Endothelial cell (in vitro differentiated cells): ENCODE results near the gene GPHA2. TPM values are rescaled to one million over a fixed set of nuclear protein-coding genes. Genes with fewer than 3 reads are reported as not detected.

ENCODE experiments used
- DNase-seq: peaks from one replicate; pipeline ENCODE4 v3.0.0; 2021; ENCODE audit warnings: low spot score
- H3K27ac Mint-ChIP-seq: one replicate; pipeline ENCODE4 v1.8.0; 2021; ENCODE audit warnings: mixed read lengths, inconsistent platforms; ENCODE audit not compliant: unreplicated experiment
- H3K27me3 Mint-ChIP-seq: one replicate; pipeline ENCODE4 v1.8.0; 2021; ENCODE audit warnings: mild to moderate bottlenecking, moderate library complexity, mixed read lengths, inconsistent platforms; ENCODE audit not compliant: unreplicated experiment
- H3K36me3 Mint-ChIP-seq: one replicate; pipeline ENCODE4 v1.8.0; 2021; ENCODE audit warnings: mild to moderate bottlenecking, low read depth, mixed read lengths, inconsistent platforms; ENCODE audit not compliant: unreplicated experiment
- H3K4me1 Mint-ChIP-seq: one replicate; pipeline ENCODE4 v1.8.0; 2021; ENCODE audit warnings: mild to moderate bottlenecking, mixed read lengths, inconsistent platforms; ENCODE audit not compliant: unreplicated experiment
- H3K4me3 Mint-ChIP-seq: one replicate; pipeline ENCODE4 v1.8.0; 2021; ENCODE audit warnings: mild to moderate bottlenecking, mixed read lengths, inconsistent platforms; ENCODE audit not compliant: unreplicated experiment
- H3K9me3 Mint-ChIP-seq: one replicate; pipeline ENCODE4 v1.8.0; 2021; ENCODE audit warnings: mixed read lengths, inconsistent platforms; ENCODE audit not compliant: unreplicated experiment
- total RNA-seq: library from RNA; stranded (reverse); fragmentation: NEBNext Ultra II Directional; extraction: Animal tissue kit (Norgen Biotek cat#: 25700); gene quantifications from one replicate; pipeline ENCODE4 v1.2.1, GENCODE V29; 2021; ENCODE audit not compliant: unreplicated experiment
- TF ChIP-seq, protein P1 (sequence below): fragments of 200-600 bp; sonication (generic); IDR thresholded peaks from one replicate; pipeline ENCODE4 v1.5.0; 2021; ENCODE audit warnings: antibody characterized with exemption; ENCODE audit not compliant: unreplicated experiment

Gene GPHA2
- total RNA-seq, 1 donor from 2014 or later = not detected

DNA sequence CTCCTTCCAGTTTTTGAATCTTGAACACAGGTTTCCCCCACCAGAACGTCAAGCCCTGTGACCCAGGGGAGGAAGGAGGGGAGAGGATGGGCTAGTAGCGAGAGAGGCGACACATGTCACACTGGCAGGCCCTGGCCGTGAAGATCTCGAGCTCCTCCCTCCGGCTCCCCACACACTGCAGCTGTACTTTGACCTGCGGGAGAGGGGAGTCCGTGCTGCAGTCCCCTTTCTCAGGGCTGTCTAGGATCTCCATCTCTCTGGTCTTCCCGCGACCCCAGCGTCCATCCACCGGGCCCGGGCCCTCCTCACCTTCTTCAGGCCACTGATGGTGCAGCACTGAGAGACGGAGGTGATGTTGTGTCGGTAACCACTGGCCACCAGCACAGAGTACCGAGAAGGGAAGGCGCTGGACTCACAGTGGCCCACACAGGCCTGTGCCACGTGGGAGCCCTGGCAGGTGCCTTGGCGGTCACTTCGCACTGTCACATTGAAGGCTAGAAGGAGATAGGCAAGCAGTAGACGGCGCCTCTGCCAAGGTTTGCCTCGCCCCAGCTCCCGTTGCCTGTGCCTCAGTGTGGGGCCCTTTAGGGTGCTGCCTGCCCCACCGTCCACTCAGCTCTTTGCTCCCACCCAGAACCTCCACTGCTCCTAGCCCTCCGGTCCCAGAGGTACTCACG, 873 bp downstream of the GPHA2 start:
- Mint-ChIP-seq H3K4me1 (peaks cover 6% of the 10 kb centered on the region), H3K4me3 (no peak overlapping the region), H3K9me3 (no peaks in the 10 kb centered on the region), H3K27me3 (peaks cover 8% of the 10 kb centered on the region), H3K27ac (no peak overlapping the region), H3K36me3 (peaks cover 23% of the 10 kb centered on the region)
- no peak for DNase-seq
- TF ChIP-seq, protein P1, sequence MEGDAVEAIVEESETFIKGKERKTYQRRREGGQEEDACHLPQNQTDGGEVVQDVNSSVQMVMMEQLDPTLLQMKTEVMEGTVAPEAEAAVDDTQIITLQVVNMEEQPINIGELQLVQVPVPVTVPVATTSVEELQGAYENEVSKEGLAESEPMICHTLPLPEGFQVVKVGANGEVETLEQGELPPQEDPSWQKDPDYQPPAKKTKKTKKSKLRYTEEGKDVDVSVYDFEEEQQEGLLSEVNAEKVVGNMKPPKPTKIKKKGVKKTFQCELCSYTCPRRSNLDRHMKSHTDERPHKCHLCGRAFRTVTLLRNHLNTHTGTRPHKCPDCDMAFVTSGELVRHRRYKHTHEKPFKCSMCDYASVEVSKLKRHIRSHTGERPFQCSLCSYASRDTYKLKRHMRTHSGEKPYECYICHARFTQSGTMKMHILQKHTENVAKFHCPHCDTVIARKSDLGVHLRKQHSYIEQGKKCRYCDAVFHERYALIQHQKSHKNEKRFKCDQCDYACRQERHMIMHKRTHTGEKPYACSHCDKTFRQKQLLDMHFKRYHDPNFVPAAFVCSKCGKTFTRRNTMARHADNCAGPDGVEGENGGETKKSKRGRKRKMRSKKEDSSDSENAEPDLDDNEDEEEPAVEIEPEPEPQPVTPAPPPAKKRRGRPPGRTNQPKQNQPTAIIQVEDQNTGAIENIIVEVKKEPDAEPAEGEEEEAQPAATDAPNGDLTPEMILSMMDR = no peak

DNA sequence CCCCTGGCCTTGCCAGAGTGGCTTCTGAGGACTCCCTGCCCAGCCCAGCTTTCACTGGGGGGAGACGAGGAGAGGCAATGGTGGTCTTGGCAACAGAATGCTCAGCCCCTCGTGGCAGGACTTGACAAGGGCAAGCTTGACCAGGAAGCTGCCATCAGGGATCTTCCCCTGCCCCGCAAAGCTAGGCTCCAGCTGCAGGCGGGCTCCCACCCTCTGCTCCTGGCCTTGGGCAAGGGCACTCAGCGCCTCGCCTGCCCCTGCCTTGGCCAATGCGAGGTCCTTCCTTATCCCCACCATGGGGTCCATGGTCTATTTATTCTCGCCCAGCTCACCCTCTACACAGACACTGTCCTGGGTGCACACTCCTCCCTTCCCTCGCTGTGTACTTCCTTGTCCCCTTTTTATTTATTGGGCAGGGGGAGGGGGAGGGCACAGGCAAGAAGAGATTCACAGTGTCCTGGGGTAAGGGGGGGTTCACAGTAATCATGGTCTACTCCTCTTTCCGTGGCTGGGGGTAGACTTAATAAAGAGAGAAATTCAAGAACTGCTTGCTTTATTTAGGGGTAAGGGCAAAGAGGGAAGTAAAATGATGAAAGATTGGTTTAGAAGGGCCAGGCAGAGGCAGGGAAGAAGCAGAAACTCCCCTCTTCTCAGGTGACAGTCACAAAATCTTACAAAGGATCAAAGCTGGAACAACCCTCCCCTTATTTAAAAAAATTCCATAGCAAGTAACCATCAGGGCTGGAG, 1.6 kb downstream of the GPHA2 start:
- DNase-seq = no peak
- Mint-ChIP-seq H3K4me3 (no peak overlapping the region), H3K27ac (no peak overlapping the region), H3K27me3 (peaks cover 8% of the 10 kb centered on the region), H3K4me1 (peaks cover 6% of the 10 kb centered on the region), H3K9me3 (no peaks in the 10 kb centered on the region), H3K36me3 (peaks cover 29% of the 10 kb centered on the region)
- TF ChIP-seq, protein P1 = no peak

DNA sequence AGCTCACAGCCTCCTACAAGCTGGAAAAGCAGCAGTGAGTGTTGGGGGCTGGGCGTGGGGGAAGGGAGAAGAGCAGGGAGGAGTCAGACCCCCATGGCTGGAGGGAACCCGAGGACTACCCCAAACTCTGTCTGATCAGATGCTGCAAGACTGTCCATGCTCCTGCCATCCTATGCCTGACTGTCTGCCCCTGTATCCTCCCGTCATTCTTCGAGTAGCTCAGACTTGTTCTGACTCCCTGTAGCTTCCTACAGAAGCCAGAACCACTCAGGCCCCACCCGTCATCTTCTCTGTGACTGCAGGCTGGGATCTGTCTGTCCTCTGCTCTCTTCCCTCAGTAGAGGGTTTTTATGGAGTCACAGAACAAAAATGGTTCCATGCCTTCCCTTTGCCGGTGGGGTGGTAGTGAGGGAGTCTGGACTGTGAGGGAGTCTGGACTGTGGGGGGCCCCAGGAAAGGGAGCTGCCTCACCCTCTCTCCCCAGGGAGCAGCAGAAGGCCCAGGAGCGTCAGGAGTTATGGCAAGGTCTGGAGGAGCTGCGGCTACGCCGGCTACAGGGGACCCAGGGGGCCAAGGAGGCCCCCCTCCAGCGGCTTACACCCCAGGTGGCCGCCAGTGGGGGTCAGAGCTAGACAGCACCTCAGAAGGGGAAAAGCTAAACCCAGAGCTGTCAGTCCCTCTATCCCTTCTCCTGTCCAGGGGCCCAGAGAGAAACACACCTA, 2.3 kb downstream of the GPHA2 start:
- DNase-seq = no peak
- Mint-ChIP-seq H3K9me3 (no peaks in the 10 kb centered on the region), H3K36me3 (peaks cover 29% of the 10 kb centered on the region), H3K27ac (no peak overlapping the region), H3K4me1 (peaks cover 6% of the 10 kb centered on the region), H3K27me3 (peaks cover 8% of the 10 kb centered on the region), H3K4me3 (no peak overlapping the region)
- TF ChIP-seq, protein P1 = no peak

DNA sequence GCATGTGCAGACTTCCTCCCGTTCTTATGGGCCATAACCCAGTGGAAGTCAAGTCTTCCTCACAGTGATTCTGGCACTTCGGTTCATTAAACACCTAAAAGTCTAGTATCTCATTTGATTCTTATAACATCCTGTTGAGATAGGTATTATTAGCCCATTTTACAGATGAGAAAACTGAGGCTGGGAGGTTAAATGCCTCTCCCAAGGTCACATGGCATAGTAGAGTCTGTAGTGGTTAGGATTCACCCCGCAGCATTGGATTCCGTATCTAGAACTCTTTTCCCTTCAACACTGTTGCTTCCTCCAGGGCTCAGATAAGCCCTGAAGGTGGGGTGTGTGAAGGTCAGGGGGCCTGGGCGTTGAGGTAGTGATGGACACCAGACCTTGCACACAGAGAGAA, 3.4 kb downstream of the GPHA2 start:
- Mint-ChIP-seq H3K4me1 (peaks cover 6% of the 10 kb centered on the region), H3K9me3 (no peaks in the 10 kb centered on the region), H3K4me3 (no peak overlapping the region), H3K27me3 (peaks cover 8% of the 10 kb centered on the region), H3K36me3 (peaks cover 29% of the 10 kb centered on the region), H3K27ac (no peak overlapping the region)
- TF ChIP-seq, protein P1 = no peak
- no peak for DNase-seq

DNA sequence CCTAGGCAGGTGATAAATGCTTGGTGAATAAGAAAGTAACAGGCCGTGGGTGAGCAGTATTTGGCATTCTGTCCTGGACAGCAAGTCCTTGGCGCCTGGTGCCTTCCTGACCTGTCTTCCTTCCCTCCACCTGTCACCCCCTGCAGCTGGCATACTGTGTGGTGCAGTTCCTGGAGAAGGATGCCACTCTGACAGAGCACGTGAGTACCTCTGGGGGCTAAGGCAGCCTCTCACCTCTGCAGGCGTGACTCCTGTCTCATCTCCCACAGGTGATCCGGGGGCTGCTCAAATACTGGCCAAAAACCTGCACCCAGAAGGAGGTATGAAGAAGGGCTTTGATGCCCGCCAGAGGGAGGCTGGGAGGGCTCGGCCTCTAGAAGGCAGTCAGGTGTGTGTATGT, 4.4 kb downstream of the GPHA2 start:
- no peak for DNase-seq
- H3K27ac Mint-ChIP-seq = no peak overlapping the region
- H3K4me3 Mint-ChIP-seq = peak overlapping the region; percentile 35
- peaks cover 8% of the 10 kb centered on the region for H3K27me3 Mint-ChIP-seq
- peaks cover 29% of the 10 kb centered on the region for H3K36me3 Mint-ChIP-seq
- H3K4me1 Mint-ChIP-seq = peaks cover 6% of the 10 kb centered on the region
- no peaks in the 10 kb centered on the region for H3K9me3 Mint-ChIP-seq
- TF ChIP-seq, protein P1 = no peak
